Measurements from ENCODE around the gene KDM4C. TPM values are rescaled to one million over a fixed set of nuclear protein-coding genes. Genes with fewer than 3 reads are reported as not detected.

The KDM4C gene
- total RNA-seq, 1 donor = 50.7 TPM

GRCh38 chr9:7051711-7052110 is 293.9 kb downstream of the KDM4C start:
- no peaks in the 10 kb centered on the region for H3K9me3 ChIP-seq (ENCODE audit: low read depth, low read length)
- no peak for DNase-seq (ENCODE audit: insufficient read length, low spot score, missing footprints)
- H3K27ac ChIP-seq (ENCODE audit: low read depth, low read length) = no peak overlapping the region
- H2AFZ ChIP-seq (ENCODE audit: low read length) = no peak overlapping the region
- H3K27me3 ChIP-seq (ENCODE audit: insufficient read depth, low read length) = no peaks in the 10 kb centered on the region
- no peaks in the 10 kb centered on the region for H4K20me1 ChIP-seq (ENCODE audit: insufficient read depth, low read length)
- no peaks in the 10 kb centered on the region for H3K4me1 ChIP-seq (ENCODE audit: insufficient read depth, low read length)
- no peak for TF ChIP-seq CTCF (IDR thresholded peaks at IDR 0.05; ENCODE audit: extremely low read depth, low read depth, low read length)
- no peak overlapping the region for H3K4me2 ChIP-seq (ENCODE audit: insufficient read depth, low read length)
- no peak overlapping the region for H3K4me3 ChIP-seq (ENCODE audit: insufficient read depth, low read length)
- H3K36me3 ChIP-seq (ENCODE audit: insufficient read depth, low read length) = no peaks in the 10 kb centered on the region
- H3K79me2 ChIP-seq (ENCODE audit: insufficient read depth, low read length) = no peaks in the 10 kb centered on the region

GRCh38 chr9:7053903-7054302 is 296.1 kb downstream of the KDM4C start:
- Histone ChIP-seq H3K4me1 (ENCODE audit: insufficient read depth, low read length) (no peaks in the 10 kb centered on the region), H3K27me3 (ENCODE audit: insufficient read depth, low read length) (no peaks in the 10 kb centered on the region), H3K79me2 (ENCODE audit: insufficient read depth, low read length) (no peaks in the 10 kb centered on the region), H4K20me1 (ENCODE audit: insufficient read depth, low read length) (no peaks in the 10 kb centered on the region), H2AFZ (ENCODE audit: low read length) (no peak overlapping the region), H3K36me3 (ENCODE audit: insufficient read depth, low read length) (no peaks in the 10 kb centered on the region), H3K4me3 (ENCODE audit: insufficient read depth, low read length) (no peak overlapping the region), H3K9me3 (ENCODE audit: low read depth, low read length) (no peaks in the 10 kb centered on the region), H3K27ac (ENCODE audit: low read depth, low read length) (no peak overlapping the region), H3K4me2 (ENCODE audit: insufficient read depth, low read length) (no peak overlapping the region)
- TF ChIP-seq CTCF (IDR thresholded peaks at IDR 0.05; ENCODE audit: extremely low read depth, low read depth, low read length) = no peak
- DNase-seq (ENCODE audit: insufficient read length, low spot score, missing footprints) = no peak

GRCh38 chr9:7055171-7055903 is 297.6 kb downstream of the KDM4C start:
- TF ChIP-seq CTCF (IDR thresholded peaks at IDR 0.05; ENCODE audit: extremely low read depth, low read depth, low read length) = no peak
- Histone ChIP-seq H3K36me3 (ENCODE audit: insufficient read depth, low read length) (no peaks in the 10 kb centered on the region), H3K4me1 (ENCODE audit: insufficient read depth, low read length) (no peaks in the 10 kb centered on the region), H3K79me2 (ENCODE audit: insufficient read depth, low read length) (no peaks in the 10 kb centered on the region), H3K9me3 (ENCODE audit: low read depth, low read length) (no peaks in the 10 kb centered on the region), H3K27me3 (ENCODE audit: insufficient read depth, low read length) (no peaks in the 10 kb centered on the region), H3K4me3 (ENCODE audit: insufficient read depth, low read length) (no peak overlapping the region), H4K20me1 (ENCODE audit: insufficient read depth, low read length) (no peaks in the 10 kb centered on the region), H2AFZ (ENCODE audit: low read length) (no peak overlapping the region), H3K27ac (ENCODE audit: low read depth, low read length) (no peak overlapping the region), H3K4me2 (ENCODE audit: insufficient read depth, low read length) (no peak overlapping the region)
- DNase-seq (ENCODE audit: insufficient read length, low spot score, missing footprints) = no peak

GRCh38 chr9:7056254-7056653 is 298.5 kb downstream of the KDM4C start:
- H4K20me1 ChIP-seq (ENCODE audit: insufficient read depth, low read length) = no peaks in the 10 kb centered on the region
- H3K27me3 ChIP-seq (ENCODE audit: insufficient read depth, low read length) = no peaks in the 10 kb centered on the region
- TF ChIP-seq CTCF (IDR thresholded peaks at IDR 0.05; ENCODE audit: extremely low read depth, low read depth, low read length) = no peak
- DNase-seq (ENCODE audit: insufficient read length, low spot score, missing footprints) = no peak
- no peak overlapping the region for H2AFZ ChIP-seq (ENCODE audit: low read length)
- H3K4me2 ChIP-seq (ENCODE audit: insufficient read depth, low read length) = no peak overlapping the region
- no peaks in the 10 kb centered on the region for H3K79me2 ChIP-seq (ENCODE audit: insufficient read depth, low read length)
- H3K4me1 ChIP-seq (ENCODE audit: insufficient read depth, low read length) = no peaks in the 10 kb centered on the region
- H3K9me3 ChIP-seq (ENCODE audit: low read depth, low read length) = no peaks in the 10 kb centered on the region
- H3K36me3 ChIP-seq (ENCODE audit: insufficient read depth, low read length) = no peaks in the 10 kb centered on the region
- no peak overlapping the region for H3K4me3 ChIP-seq (ENCODE audit: insufficient read depth, low read length)
- H3K27ac ChIP-seq (ENCODE audit: low read depth, low read length) = no peak overlapping the region

Data from osteoblast (primary cell).